GM23248 (cell line): ENCODE results near the gene OBP2A. TPM values are rescaled to one million over a fixed set of nuclear protein-coding genes. Genes with fewer than 3 reads are reported as not detected.

Source experiments
- DNase-seq: peaks from one replicate; pipeline ENCODE4 v3.0.0-alpha.2; 2015
- H2AFZ ChIP-seq: fragments of 200-600 bp; sonication (generic); 2 replicates; pipeline ENCODE4 v1.6.1; 2016; ENCODE audit warnings: antibody characterized with exemption
- H3F3A ChIP-seq: fragments of 200-600 bp; sonication (generic); 2 replicates; pipeline ENCODE4 v1.6.1; 2016; ENCODE audit warnings: mild to moderate bottlenecking, antibody characterized with exemption, mixed run types; ENCODE audit not compliant: insufficient read depth
- H3K27ac ChIP-seq: fragments of 200-600 bp; sonication (generic); 2 replicates; pipeline ENCODE4 v1.5.1; 2016; ENCODE audit warnings: mild to moderate bottlenecking
- H3K27me3 ChIP-seq: fragments of 200-600 bp; sonication (generic); replicated peaks from 2 replicates; pipeline ENCODE4 v1.6.1; 2016; ENCODE audit warnings: mild to moderate bottlenecking; ENCODE audit not compliant: insufficient read depth
- H3K36me3 ChIP-seq: fragments of 200-600 bp; sonication (generic); 2 replicates; pipeline ENCODE4 v1.6.1; 2016; ENCODE audit warnings: low read depth, mild to moderate bottlenecking
- H3K4me1 ChIP-seq: fragments of 200-600 bp; sonication (generic); 2 replicates; pipeline ENCODE4 v1.6.1; 2016; ENCODE audit warnings: mild to moderate bottlenecking; ENCODE audit not compliant: insufficient read depth
- H3K4me2 ChIP-seq: fragments of 200-600 bp; sonication (generic); one replicate; pipeline ENCODE4 v1.6.1; 2016; ENCODE audit warnings: mild to moderate bottlenecking; ENCODE audit not compliant: unreplicated experiment
- H3K4me3 ChIP-seq: fragments of 200-600 bp; sonication (generic); 2 replicates; pipeline ENCODE4 v1.5.1; 2016; ENCODE audit warnings: mild to moderate bottlenecking
- H3K79me2 ChIP-seq: fragments of 200-600 bp; sonication (generic); 2 replicates; pipeline ENCODE4 v1.6.1; 2016; ENCODE audit warnings: mild to moderate bottlenecking; ENCODE audit not compliant: insufficient read depth
- H3K9ac ChIP-seq: fragments of 200-600 bp; sonication (generic); 2 replicates; pipeline ENCODE4 v1.6.1; 2016; ENCODE audit warnings: mild to moderate bottlenecking
- H3K9me2 ChIP-seq: fragments of 200-600 bp; sonication (generic); 2 replicates; pipeline ENCODE4 v1.6.1; 2016; ENCODE audit warnings: mixed run types, mild to moderate bottlenecking, moderate library complexity; ENCODE audit not compliant: insufficient read depth
- H3K9me3 ChIP-seq: fragments of 200-600 bp; sonication (generic); one replicate; pipeline ENCODE4 v1.6.1; 2017; ENCODE audit warnings: low read depth
- H4K20me1 ChIP-seq: fragments of 200-600 bp; sonication (generic); 2 replicates; pipeline ENCODE4 v1.6.0; 2016; ENCODE audit not compliant: insufficient read depth
- EZH2 ChIP-seq: fragments of 200-600 bp; sonication (generic); IDR thresholded peaks from 2 replicates; pipeline ENCODE4 v1.6.1; 2018; ENCODE audit warnings: antibody characterized with exemption, mild to moderate bottlenecking; ENCODE audit not compliant: insufficient read depth, poor library complexity, severe bottlenecking
- EZH2phosphoT487 ChIP-seq: fragments of 200-600 bp; sonication (generic); IDR thresholded peaks from 2 replicates; pipeline ENCODE4 v1.6.1; 2018; ENCODE audit warnings: antibody characterized with exemption, moderate library complexity, mild to moderate bottlenecking, low read depth; ENCODE audit not compliant: insufficient read depth
- WGBS, 2 experiments: methylation state at CpG; one replicate each; pipeline ENCODE4 v1.1.6; 2015 to 2017; ENCODE audit warnings: low lambda C conversion rate in 2 of 2, low coverage in 1 of 2; ENCODE audit errors: missing lambda C conversion rate in 2 of 2; 5-methylcytosine and 5-hydroxymethylcytosine counted together
- in situ Hi-C: fragments of 300-500 bp; cut with MboI; formaldehyde crosslinking; loops from 2 replicates; pipeline ENCODE4 v1.15.0; 2020
- polyA plus RNA-seq: library from polyadenylated mRNA; unstranded; fragments of >200 nt; fragmentation: Nextera tagmentation; extraction: Ambion mirVana; gene quantifications from 2 replicates; pipeline ENCODE4 v1.2.1, GENCODE V29; 2016
- total RNA-seq: library from RNA; depleted of rRNA; stranded (reverse); fragments of >200 nt; shearing (Covaris generic); gene quantifications from 2 replicates; pipeline ENCODE4 v1.2.3, GENCODE V29; 2014

OBP2A gene
- total and polyA plus RNA-seq, 2 experiments from 2014 or later = not detected

- no peaks in the 10 kb centered on the region for H3K4me1 ChIP-seq
- H3K27ac ChIP-seq = no peak overlapping the region
- H3K79me2 ChIP-seq = no peaks in the 10 kb centered on the region
- no peak for TF ChIP-seq EZH2
- no peak for TF ChIP-seq EZH2phosphoT487
- H3K9ac ChIP-seq = no peak overlapping the region
- H3K4me2 ChIP-seq = no peak overlapping the region
- peaks cover 13% of the 10 kb centered on the region; the same call in 1 of the 2 replicates for H3K27me3 ChIP-seq
- in situ Hi-C loops = no loop called here
- no peak overlapping the region for H3K4me3 ChIP-seq
- DNase-seq = no peak
- no peaks in the 10 kb centered on the region for H3K36me3 ChIP-seq
- no peaks in the 10 kb centered on the region for H3K9me3 ChIP-seq
- 49 to 53% methylated on average over 17 of the region's 17 CpGs for WGBS, 2 experiments
- H2AFZ ChIP-seq = no peak overlapping the region
- no peaks in the 10 kb centered on the region for H3K9me2 ChIP-seq
- H4K20me1 ChIP-seq = no peaks in the 10 kb centered on the region
- H3F3A ChIP-seq = no peaks in the 10 kb centered on the region
Measured at GRCh38 chr9:135522931-135523330, 23.0 kb upstream of the OBP2A start.

DNA sequence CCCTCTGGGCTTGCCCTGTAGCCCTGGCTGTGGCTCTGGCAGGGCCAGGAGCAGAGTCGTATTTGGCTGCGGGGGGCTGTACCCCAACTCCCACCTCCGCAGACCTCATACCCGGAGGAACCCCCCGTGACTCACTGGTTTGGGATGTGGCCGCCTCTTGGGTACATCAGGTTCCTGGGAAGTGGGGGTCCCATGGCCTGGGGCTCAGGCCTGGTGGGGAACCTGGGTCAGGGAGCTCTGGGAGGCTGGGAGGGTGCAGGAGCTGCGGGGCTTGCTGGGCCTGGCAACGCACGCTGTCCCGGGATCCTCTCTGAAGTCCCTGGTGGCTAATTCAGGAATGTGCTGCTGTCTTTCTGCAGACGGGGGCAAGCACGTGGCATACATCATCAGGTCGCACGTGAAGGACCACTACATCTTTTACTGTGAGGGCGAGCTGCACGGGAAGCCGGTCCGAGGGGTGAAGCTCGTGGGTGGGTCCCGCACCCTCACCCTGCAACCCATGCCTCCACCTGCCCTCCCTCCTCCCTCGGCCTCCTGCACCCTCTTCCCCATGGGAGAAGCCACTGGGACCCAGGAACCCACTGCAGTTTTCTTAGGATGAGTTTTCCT, 22.3 kb upstream of the OBP2A start:
- peak; percentile 21 for DNase-seq
- H3F3A ChIP-seq = no peaks in the 10 kb centered on the region
- H3K4me1 ChIP-seq = no peaks in the 10 kb centered on the region
- no peak overlapping the region for H3K4me2 ChIP-seq
- H3K36me3 ChIP-seq = no peaks in the 10 kb centered on the region
- TF ChIP-seq EZH2 = no peak
- no peak for TF ChIP-seq EZH2phosphoT487
- H2AFZ ChIP-seq = no peak overlapping the region
- H3K9me2 ChIP-seq = no peaks in the 10 kb centered on the region
- WGBS, 2 experiments = 46 to 52% methylated on average over 21 of the region's 21 CpGs
- no peaks in the 10 kb centered on the region for H4K20me1 ChIP-seq
- in situ Hi-C loops = no loop called here
- no peaks in the 10 kb centered on the region for H3K9me3 ChIP-seq
- H3K27ac ChIP-seq = no peak overlapping the region
- peaks cover 6% of the 10 kb centered on the region; the same call in 1 of the 2 replicates for H3K27me3 ChIP-seq
- no peaks in the 10 kb centered on the region for H3K79me2 ChIP-seq
- H3K4me3 ChIP-seq = no peak overlapping the region
- no peak overlapping the region for H3K9ac ChIP-seq

DNA sequence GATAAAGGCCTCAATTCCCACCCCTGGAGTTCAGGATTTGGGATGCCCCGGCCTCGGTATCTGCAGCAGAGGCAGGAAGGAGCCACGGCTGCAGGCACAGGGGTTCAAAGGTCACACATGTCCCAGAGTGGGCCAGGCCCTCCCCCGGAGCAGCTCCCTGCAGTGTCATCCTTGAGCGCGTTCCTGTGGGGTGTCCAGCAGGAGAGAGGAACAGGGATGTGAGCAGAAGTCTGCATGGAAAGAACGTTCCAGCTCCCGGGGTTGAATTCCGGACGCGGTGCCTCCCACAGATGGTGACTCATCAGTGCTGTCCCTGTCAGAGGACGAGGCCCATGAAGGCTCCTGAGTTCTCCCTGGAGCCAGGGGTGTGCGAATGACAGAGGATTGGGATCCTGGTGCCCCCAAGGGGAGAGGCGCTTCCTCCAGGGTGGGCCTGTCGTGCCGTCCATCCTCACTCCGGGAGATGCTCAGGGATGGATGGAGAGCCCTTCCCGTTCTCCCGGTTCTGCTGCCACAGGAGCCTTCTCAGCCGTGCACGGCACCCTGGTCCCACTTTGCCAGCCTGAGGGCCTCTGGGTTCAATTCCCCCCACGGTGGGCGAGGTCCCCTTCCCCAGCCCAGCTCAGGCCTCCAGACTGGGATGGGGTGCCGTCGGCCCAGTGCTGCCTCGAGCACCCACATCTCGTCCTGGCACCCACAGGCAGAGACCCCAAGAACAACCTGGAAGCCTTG, 21.6 kb upstream of the OBP2A start:
- in situ Hi-C loops = no loop called here
- no peaks in the 10 kb centered on the region for H3F3A ChIP-seq
- no peak for TF ChIP-seq EZH2
- no peak for TF ChIP-seq EZH2phosphoT487
- no peak overlapping the region for H2AFZ ChIP-seq
- H4K20me1 ChIP-seq = no peaks in the 10 kb centered on the region
- no peaks in the 10 kb centered on the region for H3K9me2 ChIP-seq
- no peak overlapping the region for H3K9ac ChIP-seq
- no peaks in the 10 kb centered on the region for H3K79me2 ChIP-seq
- H3K36me3 ChIP-seq = no peaks in the 10 kb centered on the region
- peak; percentile 44 for DNase-seq
- H3K4me1 ChIP-seq = no peaks in the 10 kb centered on the region
- WGBS, 2 experiments = 47 to 58% methylated on average over 25 to 26 of the region's 27 CpGs
- H3K4me3 ChIP-seq = no peak overlapping the region
- no peak overlapping the region for H3K27ac ChIP-seq
- peaks cover 4% of the 10 kb centered on the region; the same call in 1 of the 2 replicates for H3K27me3 ChIP-seq
- no peaks in the 10 kb centered on the region for H3K9me3 ChIP-seq
- no peak overlapping the region for H3K4me2 ChIP-seq

GRCh38 chr9:135525241-135526088, 20.5 kb upstream of the OBP2A start:
- Histone ChIP-seq H3K9me3 (no peaks in the 10 kb centered on the region), H3K9me2 (no peaks in the 10 kb centered on the region), H3K27ac (no peak overlapping the region), H2AFZ (no peak overlapping the region), H3K9ac (no peak overlapping the region), H3K79me2 (no peaks in the 10 kb centered on the region), H4K20me1 (no peaks in the 10 kb centered on the region), H3K27me3 (peaks cover 4% of the 10 kb centered on the region; the same call in 1 of the 2 replicates), H3K4me3 (no peak overlapping the region), H3K36me3 (no peaks in the 10 kb centered on the region), H3F3A (no peaks in the 10 kb centered on the region), H3K4me1 (no peaks in the 10 kb centered on the region), H3K4me2 (no peak overlapping the region)
- DNase-seq = no peak
- 64 to 67% methylated on average over 20 to 31 of the region's 31 CpGs for WGBS, 2 experiments
- no peak for TF ChIP-seq EZH2
- no peak for TF ChIP-seq EZH2phosphoT487
- in situ Hi-C loops = no loop called here
